GM10266 (cell line): ENCODE measurements around the gene KRABD2.

ENCODE experiments used
- DNase-seq: peaks from one replicate; pipeline ENCODE4 v3.0.0; 2012; ENCODE audit errors: extremely low spot score
- TF ChIP-seq, protein P1 (sequence below): IDR thresholded peaks from 2 replicates; pipeline ENCODE4 v1.5.1; 2012; ENCODE audit warnings: mild to moderate bottlenecking, low read depth; ENCODE audit not compliant: control insufficient read depth, insufficient read depth; ENCODE audit errors: missing control alignments

The KRABD2 gene

DNA sequence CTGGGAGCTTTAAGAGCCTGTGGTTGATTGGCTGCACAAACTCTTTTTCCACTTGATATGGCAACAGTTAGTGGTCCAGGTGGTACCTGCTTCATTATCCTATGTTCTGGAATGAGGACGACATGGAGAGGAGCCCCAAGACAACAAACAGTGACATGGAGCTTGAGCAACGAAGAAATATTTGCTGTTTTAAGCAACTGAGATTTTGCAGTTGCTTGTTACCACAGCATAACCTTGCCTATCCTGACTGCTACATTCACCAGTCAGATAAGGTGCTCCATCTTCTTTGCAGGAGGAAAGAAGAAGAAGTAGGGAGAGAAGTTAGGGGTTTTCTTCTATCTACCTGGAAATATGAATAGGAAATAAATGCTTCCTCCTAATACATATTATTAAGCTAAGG lies 44.4 kb downstream of the KRABD2 start:
- TF ChIP-seq, protein P1, sequence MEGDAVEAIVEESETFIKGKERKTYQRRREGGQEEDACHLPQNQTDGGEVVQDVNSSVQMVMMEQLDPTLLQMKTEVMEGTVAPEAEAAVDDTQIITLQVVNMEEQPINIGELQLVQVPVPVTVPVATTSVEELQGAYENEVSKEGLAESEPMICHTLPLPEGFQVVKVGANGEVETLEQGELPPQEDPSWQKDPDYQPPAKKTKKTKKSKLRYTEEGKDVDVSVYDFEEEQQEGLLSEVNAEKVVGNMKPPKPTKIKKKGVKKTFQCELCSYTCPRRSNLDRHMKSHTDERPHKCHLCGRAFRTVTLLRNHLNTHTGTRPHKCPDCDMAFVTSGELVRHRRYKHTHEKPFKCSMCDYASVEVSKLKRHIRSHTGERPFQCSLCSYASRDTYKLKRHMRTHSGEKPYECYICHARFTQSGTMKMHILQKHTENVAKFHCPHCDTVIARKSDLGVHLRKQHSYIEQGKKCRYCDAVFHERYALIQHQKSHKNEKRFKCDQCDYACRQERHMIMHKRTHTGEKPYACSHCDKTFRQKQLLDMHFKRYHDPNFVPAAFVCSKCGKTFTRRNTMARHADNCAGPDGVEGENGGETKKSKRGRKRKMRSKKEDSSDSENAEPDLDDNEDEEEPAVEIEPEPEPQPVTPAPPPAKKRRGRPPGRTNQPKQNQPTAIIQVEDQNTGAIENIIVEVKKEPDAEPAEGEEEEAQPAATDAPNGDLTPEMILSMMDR = no peak
- DNase-seq = no peak

DNA sequence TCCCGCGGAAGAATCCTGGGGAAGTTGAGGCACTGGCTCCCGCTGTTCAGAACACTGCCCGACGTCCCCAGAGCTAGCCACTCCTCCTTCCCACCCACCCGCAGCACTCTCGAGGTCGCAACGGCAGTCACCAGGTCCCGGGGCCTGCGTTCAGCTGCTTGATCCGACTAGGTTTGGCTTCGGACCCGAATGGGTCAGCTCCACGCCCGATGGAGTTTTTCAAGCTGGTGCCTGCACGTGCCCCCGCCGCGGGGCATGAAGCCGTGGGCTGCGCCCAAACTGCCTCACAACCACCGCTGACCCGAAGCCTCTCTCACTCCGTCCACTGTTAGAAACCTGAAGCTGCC lies 49.2 kb downstream of the KRABD2 start:
- DNase-seq = no peak
- TF ChIP-seq, protein P1 = no peak
